OCI-LY3 (cell line): Measurements from ENCODE around the gene ACOT11.

Experiments
- EZH2phosphoT487 ChIP-seq: fragments of 200-600 bp; shearing (Covaris generic); IDR thresholded peaks from 2 replicates; pipeline ENCODE4 v1.6.1; 2018; ENCODE audit warnings: antibody characterized with exemption, mixed run types, low read depth
- TF ChIP-seq, protein P1 (sequence below): fragments of 200-600, 300-600 bp; sonication (generic); IDR thresholded peaks from 2 replicates; pipeline ENCODE4 v1.5.1; 2014; ENCODE audit warnings: antibody characterized with exemption, low read length, low read depth

GRCh38 chr1:54575605-54576290, 27.7 kb downstream of the ACOT11 start:
- TF ChIP-seq, protein P1, sequence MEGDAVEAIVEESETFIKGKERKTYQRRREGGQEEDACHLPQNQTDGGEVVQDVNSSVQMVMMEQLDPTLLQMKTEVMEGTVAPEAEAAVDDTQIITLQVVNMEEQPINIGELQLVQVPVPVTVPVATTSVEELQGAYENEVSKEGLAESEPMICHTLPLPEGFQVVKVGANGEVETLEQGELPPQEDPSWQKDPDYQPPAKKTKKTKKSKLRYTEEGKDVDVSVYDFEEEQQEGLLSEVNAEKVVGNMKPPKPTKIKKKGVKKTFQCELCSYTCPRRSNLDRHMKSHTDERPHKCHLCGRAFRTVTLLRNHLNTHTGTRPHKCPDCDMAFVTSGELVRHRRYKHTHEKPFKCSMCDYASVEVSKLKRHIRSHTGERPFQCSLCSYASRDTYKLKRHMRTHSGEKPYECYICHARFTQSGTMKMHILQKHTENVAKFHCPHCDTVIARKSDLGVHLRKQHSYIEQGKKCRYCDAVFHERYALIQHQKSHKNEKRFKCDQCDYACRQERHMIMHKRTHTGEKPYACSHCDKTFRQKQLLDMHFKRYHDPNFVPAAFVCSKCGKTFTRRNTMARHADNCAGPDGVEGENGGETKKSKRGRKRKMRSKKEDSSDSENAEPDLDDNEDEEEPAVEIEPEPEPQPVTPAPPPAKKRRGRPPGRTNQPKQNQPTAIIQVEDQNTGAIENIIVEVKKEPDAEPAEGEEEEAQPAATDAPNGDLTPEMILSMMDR: no peak
- TF ChIP-seq EZH2phosphoT487: no peak
